Choroid plexus epithelial cell (primary cell): ENCODE data around the gene GFOD2.

Experiments
- DNase-seq: peaks from one replicate; pipeline ENCODE4 v3.0.0-alpha.2; 2010; ENCODE audit warnings: low read depth
- H3K4me3 ChIP-seq: 2 replicates; pipeline ENCODE4 v1.5.1; 2011; ENCODE audit warnings: low read depth, mild to moderate bottlenecking, control low read depth, low read length, moderate library complexity
- CTCF ChIP-seq: conservative IDR thresholded peaks from 2 replicates; pipeline ENCODE4 v1.5.1; 2011; ENCODE audit warnings: low read depth, mild to moderate bottlenecking, control low read depth, inconsistent platforms, low read length, moderate library complexity

Gene GFOD2

DNA sequence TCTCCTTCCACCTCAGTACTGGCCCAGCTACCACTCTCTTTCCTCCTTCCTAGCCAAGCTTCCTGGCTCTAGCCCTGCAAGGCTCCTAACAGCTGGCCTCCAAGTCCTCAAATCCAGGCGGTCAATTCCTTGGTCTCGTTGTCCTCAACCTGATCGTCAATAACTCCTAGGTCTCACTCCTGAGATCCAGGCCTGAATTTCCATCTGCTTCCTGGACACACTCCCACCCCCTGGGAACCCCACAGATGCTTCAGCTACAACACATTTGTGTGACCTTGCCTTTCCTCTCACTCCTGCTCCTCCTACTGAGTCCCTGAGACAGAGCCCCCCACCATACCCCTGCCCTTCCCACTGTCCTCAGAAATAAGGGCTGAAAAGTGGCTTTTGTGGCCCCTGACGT lies 54.9 kb downstream of the GFOD2 start:
- DNase-seq = no peak
- TF ChIP-seq CTCF = no peak
- no peak overlapping the region for H3K4me3 ChIP-seq

GRCh38 chr16:67663877-67664222 lies 55.3 kb downstream of the GFOD2 start:
- DNase-seq = no peak
- no peak overlapping the region for H3K4me3 ChIP-seq
- TF ChIP-seq CTCF = no peak

GRCh38 chr16:67663151-67663876 lies 55.8 kb downstream of the GFOD2 start:
- no peak overlapping the region for H3K4me3 ChIP-seq
- peak; percentile 59 for TF ChIP-seq CTCF
- peak; percentile 35 for DNase-seq

DNA sequence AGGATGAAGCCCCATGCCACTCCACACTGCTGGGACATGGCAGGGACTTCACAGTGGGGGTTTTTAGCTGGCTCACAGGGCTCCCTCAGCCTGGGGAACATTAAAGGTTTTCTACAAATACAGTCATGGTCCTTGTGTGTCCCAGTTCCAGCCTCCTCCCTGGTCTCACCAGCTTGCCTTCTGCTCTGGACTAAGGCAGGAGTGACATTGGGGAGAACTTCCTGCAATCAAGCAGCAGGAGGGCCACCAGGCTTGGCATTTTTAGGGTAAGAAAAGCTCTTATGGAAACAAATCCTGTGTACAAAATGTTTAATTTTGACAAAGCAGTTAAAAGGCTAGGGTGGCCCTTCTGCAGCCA lies 56.5 kb downstream of the GFOD2 start:
- no peak for TF ChIP-seq CTCF
- no peak overlapping the region for H3K4me3 ChIP-seq
- DNase-seq = no peak

DNA sequence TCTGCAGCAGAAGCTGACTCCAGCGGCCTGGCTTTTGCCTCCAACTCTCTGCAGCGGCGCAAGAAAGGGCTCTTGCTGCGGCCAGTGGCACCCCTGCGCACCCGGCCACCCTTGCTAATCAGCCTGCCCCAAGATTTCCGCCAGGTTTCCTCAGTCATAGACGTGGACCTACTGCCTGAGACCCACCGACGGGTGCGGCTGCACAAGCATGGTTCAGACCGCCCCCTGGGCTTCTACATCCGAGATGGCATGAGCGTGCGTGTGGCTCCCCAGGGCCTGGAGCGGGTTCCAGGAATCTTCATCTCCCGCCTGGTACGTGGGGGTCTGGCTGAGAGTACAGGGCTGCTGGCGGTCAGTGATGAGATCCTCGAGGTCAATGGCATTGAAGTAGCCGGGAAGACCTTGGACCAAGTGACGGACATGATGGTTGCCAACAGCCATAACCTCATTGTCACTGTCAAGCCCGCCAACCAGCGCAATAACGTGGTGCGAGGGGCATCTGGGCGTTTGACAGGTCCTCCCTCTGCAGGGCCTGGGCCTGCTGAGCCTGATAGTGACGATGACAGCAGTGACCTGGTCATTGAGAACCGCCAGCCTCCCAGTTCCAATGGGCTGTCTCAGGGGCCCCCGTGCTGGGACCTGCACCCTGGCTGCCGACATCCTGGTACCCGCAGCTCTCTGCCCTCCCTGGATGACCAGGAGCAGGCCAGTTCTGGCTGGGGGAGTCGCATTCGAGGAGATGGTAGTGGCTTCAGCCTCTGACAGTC lies 57.0 kb downstream of the GFOD2 start:
- DNase-seq = no peak
- H3K4me3 ChIP-seq = no peak overlapping the region
- TF ChIP-seq CTCF = no peak

- TF ChIP-seq CTCF = no peak
- DNase-seq = peak; percentile 67
- H3K4me3 ChIP-seq = peak overlapping the region; percentile 44
Observed at GRCh38 chr16:67661101-67661761, 57.9 kb downstream of the GFOD2 start.
